ENCODE data around the gene TBC1D8. TPM values are rescaled to one million over a fixed set of nuclear protein-coding genes. Genes with fewer than 3 reads are reported as not detected.

The TBC1D8 gene
- 9.5 TPM for polyA plus RNA-seq (2012; ENCODE audit: missing spikeins)

- FAIRE-seq, result no peak
- peak; percentile 59 for DNase-seq (ENCODE audit: insufficient read length)
- TF ChIP-seq TAF1 (IDR thresholded peaks at IDR 0.05; ENCODE audit: borderline replicate concordance, low read depth, low read length), result no peak
These were observed at the start of gene TBC1D8 for GRCh38 chr2:101151146-101151858. Gene TBC1D8, minus strand, starts transcription at chr2:101151382. Its CDS starts 129 bp downstream, at chr2:101151253.

GRCh38 chr2:101200676-101201075 is 49.5 kb upstream of the TBC1D8 start:
- no peak for DNase-seq (ENCODE audit: insufficient read length)
- TF ChIP-seq POLR2AphosphoS5 (IDR thresholded peaks at IDR 0.05; ENCODE audit: low read depth, low read length) (no peak), TAF1 (IDR thresholded peaks at IDR 0.05; ENCODE audit: borderline replicate concordance, low read depth, low read length) (no peak), POLR2A (IDR thresholded peaks at IDR 0.05; ENCODE audit: low read depth, low read length) (no peak)
- FAIRE-seq, result no peak

- FAIRE-seq, result no peak
- no peak for DNase-seq (ENCODE audit: insufficient read length)
These were observed 48.1 kb upstream of the TBC1D8 start for GRCh38 chr2:101199251-101199791.

GRCh38 chr2:101197814-101198213 is 46.6 kb upstream of the TBC1D8 start:
- FAIRE-seq, result no peak
- DNase-seq (ENCODE audit: insufficient read length), result no peak
- TF ChIP-seq POLR2AphosphoS5 (IDR thresholded peaks at IDR 0.05; ENCODE audit: low read depth, low read length), result no peak
- TF ChIP-seq POLR2A (IDR thresholded peaks at IDR 0.05; ENCODE audit: low read depth, low read length), result no peak
- TF ChIP-seq TAF1 (IDR thresholded peaks at IDR 0.05; ENCODE audit: borderline replicate concordance, low read depth, low read length), result no peak

More at GRCh38 chr2:101199251-101199791, 48.1 kb upstream of the TBC1D8 start:
- TF ChIP-seq POLR2A (IDR thresholded peaks at IDR 0.05; ENCODE audit: low read depth, low read length) (no peak), POLR2AphosphoS5 (IDR thresholded peaks at IDR 0.05; ENCODE audit: low read depth, low read length) (no peak), TAF1 (IDR thresholded peaks at IDR 0.05; ENCODE audit: borderline replicate concordance, low read depth, low read length) (no peak)

- TF ChIP-seq POLR2AphosphoS5 (IDR thresholded peaks at IDR 0.05; ENCODE audit: low read depth, low read length), result no peak
- TF ChIP-seq POLR2A (IDR thresholded peaks at IDR 0.05; ENCODE audit: low read depth, low read length), result no peak
- TF ChIP-seq TAF1 (IDR thresholded peaks at IDR 0.05; ENCODE audit: borderline replicate concordance, low read depth, low read length), result no peak
- no peak for FAIRE-seq
- no peak for DNase-seq (ENCODE audit: insufficient read length)
These were observed 46.1 kb upstream of the TBC1D8 start for GRCh38 chr2:101197215-101197745.

- FAIRE-seq, result no peak
These were observed 44.9 kb upstream of the TBC1D8 start for GRCh38 chr2:101195871-101196661.

GRCh38 chr2:101193033-101193626 is 41.9 kb upstream of the TBC1D8 start:
- DNase-seq (ENCODE audit: insufficient read length) (no peak), FAIRE-seq (no peak)

More at GRCh38 chr2:101195871-101196661, 44.9 kb upstream of the TBC1D8 start:
- TF ChIP-seq TAF1 (IDR thresholded peaks at IDR 0.05; ENCODE audit: borderline replicate concordance, low read depth, low read length), result no peak
- no peak for TF ChIP-seq POLR2AphosphoS5 (IDR thresholded peaks at IDR 0.05; ENCODE audit: low read depth, low read length)
- no peak for TF ChIP-seq POLR2A (IDR thresholded peaks at IDR 0.05; ENCODE audit: low read depth, low read length)
- no peak for DNase-seq (ENCODE audit: insufficient read length)

GRCh38 chr2:101190747-101191516 is 39.8 kb upstream of the TBC1D8 start:
- TF ChIP-seq POLR2AphosphoS5 (IDR thresholded peaks at IDR 0.05; ENCODE audit: low read depth, low read length), result no peak
- no peak for TF ChIP-seq TAF1 (IDR thresholded peaks at IDR 0.05; ENCODE audit: borderline replicate concordance, low read depth, low read length)
- no peak for TF ChIP-seq POLR2A (IDR thresholded peaks at IDR 0.05; ENCODE audit: low read depth, low read length)
- no peak for DNase-seq (ENCODE audit: insufficient read length)
- FAIRE-seq, result no peak

More at GRCh38 chr2:101193033-101193626, 41.9 kb upstream of the TBC1D8 start:
- TF ChIP-seq POLR2A (IDR thresholded peaks at IDR 0.05; ENCODE audit: low read depth, low read length) (no peak), POLR2AphosphoS5 (IDR thresholded peaks at IDR 0.05; ENCODE audit: low read depth, low read length) (no peak), TAF1 (IDR thresholded peaks at IDR 0.05; ENCODE audit: borderline replicate concordance, low read depth, low read length) (no peak)

GRCh38 chr2:101188683-101189405 is 37.7 kb upstream of the TBC1D8 start:
- FAIRE-seq (no peak), DNase-seq (ENCODE audit: insufficient read length) (no peak)
- TF ChIP-seq POLR2AphosphoS5 (IDR thresholded peaks at IDR 0.05; ENCODE audit: low read depth, low read length), result no peak
- TF ChIP-seq TAF1 (IDR thresholded peaks at IDR 0.05; ENCODE audit: borderline replicate concordance, low read depth, low read length), result no peak
- TF ChIP-seq POLR2A (IDR thresholded peaks at IDR 0.05; ENCODE audit: low read depth, low read length), result no peak

- no peak for DNase-seq (ENCODE audit: insufficient read length)
- no peak for FAIRE-seq
- TF ChIP-seq POLR2A (IDR thresholded peaks at IDR 0.05; ENCODE audit: low read depth, low read length), result no peak
- no peak for TF ChIP-seq POLR2AphosphoS5 (IDR thresholded peaks at IDR 0.05; ENCODE audit: low read depth, low read length)
- TF ChIP-seq TAF1 (IDR thresholded peaks at IDR 0.05; ENCODE audit: borderline replicate concordance, low read depth, low read length), result no peak
These were observed 35.9 kb upstream of the TBC1D8 start for GRCh38 chr2:101187131-101187530.
